Activated T-helper 17 cell treated with anti-CD3 and anti-CD28 coated beads, Interleukin-2, amount 50 U/mL, for 72 hours (primary cell): ENCODE measurements around the gene NPIPA7. TPM values are rescaled to one million over a fixed set of nuclear protein-coding genes. Genes with fewer than 3 reads are reported as not detected.
"Not testable (repeated sequence)": the region's sequence is repeated elsewhere in the genome, so short reads cannot be mapped to it uniquely, and the experiment has no call there.

Source experiments
- ATAC-seq: fragments of 150-1000 bp; cut with Tn5 transposase; replicated peaks from 2 replicates; pipeline ENCODE4 v1.10.0; 2021; ENCODE audit warnings: mild to moderate bottlenecking, moderate library complexity
- H3K27ac Mint-ChIP-seq: one replicate; pipeline ENCODE4 v1.8.0; 2022; ENCODE audit warnings: mixed read lengths
- H3K27me3 Mint-ChIP-seq: one replicate; pipeline ENCODE4 v1.8.0; 2022; ENCODE audit warnings: mixed read lengths
- H3K36me3 Mint-ChIP-seq: one replicate; pipeline ENCODE4 v1.8.0; 2022; ENCODE audit warnings: low read depth, mild to moderate bottlenecking, mixed read lengths
- H3K4me1 Mint-ChIP-seq: one replicate; pipeline ENCODE4 v1.8.0; 2022; ENCODE audit warnings: mixed read lengths
- H3K4me3 Mint-ChIP-seq: one replicate; pipeline ENCODE4 v1.8.0; 2022; ENCODE audit warnings: mild to moderate bottlenecking, mixed read lengths
- H3K9me3 Mint-ChIP-seq: one replicate; pipeline ENCODE4 v1.8.0; 2022; ENCODE audit warnings: mixed read lengths
- total RNA-seq, 2 donors: library from RNA; stranded (reverse); gene quantifications; one replicate each; pipeline ENCODE4 v1.2.3, GENCODE V29; 2022

Gene NPIPA7
- total RNA-seq = 10 to 100 TPM in 1 of 2 donors, 1 to 10 TPM in 1; 5.3 to 24.6 TPM

DNA sequence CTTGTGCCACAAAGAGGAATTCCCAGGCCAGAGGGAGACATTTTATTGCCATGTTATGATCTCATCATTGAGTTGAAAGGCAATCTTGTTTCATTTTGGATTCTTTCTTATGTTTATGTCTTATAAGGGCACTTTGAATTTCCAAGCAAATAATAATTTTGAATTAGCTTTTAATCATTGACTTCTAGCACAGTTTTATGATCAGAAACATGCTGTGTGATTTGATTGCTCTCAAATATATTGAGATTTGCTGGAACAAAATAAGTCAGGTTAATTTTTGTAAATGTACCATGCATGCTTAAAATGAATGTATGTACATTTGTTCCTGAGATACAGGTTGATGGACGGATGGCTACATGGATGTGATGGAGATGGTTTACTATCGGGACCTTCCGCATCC lies at the start of gene NPIPA7:
Gene NPIPA7 (plus strand): TSS at position 301 of the 400 bp plus-strand sequence. CDS start 105 bp downstream, outside the sequence.
- H3K4me1 Mint-ChIP-seq, ATAC-seq, H3K36me3 Mint-ChIP-seq, H3K27me3 Mint-ChIP-seq, H3K9me3 Mint-ChIP-seq, H3K4me3 Mint-ChIP-seq, H3K27ac Mint-ChIP-seq: not testable (repeated sequence)

DNA sequence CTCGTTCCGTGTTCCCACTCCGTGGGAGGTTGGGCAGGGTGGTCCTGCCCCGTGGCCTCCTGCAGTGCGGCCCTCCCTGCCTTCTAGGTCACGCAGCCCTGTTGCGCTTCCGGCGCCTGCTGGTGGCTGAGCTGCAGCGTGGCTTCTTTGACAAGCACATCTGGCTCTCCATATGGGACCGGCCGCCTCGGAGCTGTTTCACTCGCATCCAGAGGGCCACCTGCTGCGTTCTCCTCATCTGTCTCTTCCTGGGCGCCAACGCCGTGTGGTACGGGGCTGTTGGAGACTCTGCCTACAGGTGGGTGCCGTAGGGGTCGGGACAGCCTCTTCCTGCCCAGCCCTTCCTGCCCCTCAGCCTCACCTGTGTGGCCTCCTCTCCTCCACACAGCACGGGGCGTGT lies 47.5 kb upstream of the NPIPA7 start:
- not testable (repeated sequence) for H3K27ac Mint-ChIP-seq, H3K9me3 Mint-ChIP-seq, H3K27me3 Mint-ChIP-seq, ATAC-seq, H3K4me1 Mint-ChIP-seq, H3K36me3 Mint-ChIP-seq, H3K4me3 Mint-ChIP-seq

DNA sequence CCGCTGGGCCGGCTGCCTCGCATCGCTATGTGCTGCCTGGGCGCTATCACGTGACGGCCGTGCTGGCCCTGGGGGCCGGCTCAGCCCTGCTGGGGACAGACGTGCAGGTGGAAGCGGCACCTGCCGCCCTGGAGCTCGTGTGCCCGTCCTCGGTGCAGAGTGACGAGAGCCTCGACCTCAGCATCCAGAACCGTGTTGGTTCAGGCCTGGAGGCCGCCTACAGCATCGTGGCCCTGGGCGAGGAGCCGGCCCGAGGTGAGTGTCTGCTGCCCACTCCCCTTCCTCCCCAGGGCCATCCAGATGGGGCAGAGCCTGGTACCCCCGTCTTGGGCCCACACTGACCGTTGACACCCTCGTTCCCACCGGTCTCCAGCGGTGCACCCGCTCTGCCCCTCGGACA lies 21.4 kb upstream of the NPIPA7 start:
- ATAC-seq, H3K27ac Mint-ChIP-seq, H3K9me3 Mint-ChIP-seq, H3K4me1 Mint-ChIP-seq, H3K4me3 Mint-ChIP-seq, H3K36me3 Mint-ChIP-seq, H3K27me3 Mint-ChIP-seq: not testable (repeated sequence)

DNA sequence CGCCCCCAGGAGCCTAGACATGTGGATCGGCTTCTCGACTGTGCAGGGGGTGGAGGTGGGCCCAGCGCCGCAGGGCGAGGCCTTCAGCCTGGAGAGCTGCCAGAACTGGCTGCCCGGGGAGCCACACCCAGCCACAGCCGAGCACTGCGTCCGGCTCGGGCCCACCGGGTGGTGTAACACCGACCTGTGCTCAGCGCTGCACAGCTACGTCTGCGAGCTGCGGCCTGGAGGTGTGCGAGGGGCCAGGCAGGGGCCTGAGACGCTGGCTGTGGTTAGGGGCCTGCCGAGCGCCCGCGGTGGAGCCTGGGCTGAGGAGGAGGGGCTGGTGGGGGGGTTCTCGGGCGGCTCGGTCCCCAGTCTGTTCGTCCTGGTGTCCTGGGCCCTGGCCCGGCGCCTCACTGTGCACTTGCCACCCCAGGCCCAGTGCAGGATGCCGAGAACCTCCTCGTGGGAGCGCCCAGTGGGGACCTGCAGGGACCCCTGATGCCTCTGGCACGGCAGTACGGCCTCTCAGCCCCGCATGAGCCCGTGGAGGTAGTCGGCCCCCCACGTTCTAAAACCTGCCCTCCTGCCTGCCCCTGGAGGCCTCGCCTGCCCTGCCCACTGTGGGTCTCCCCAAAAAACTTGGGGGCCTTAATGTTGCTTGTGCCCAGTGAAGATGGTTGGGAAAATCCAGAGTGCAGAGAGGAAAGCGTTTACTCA lies 20.2 kb upstream of the NPIPA7 start:
- not testable (repeated sequence) for ATAC-seq, H3K27me3 Mint-ChIP-seq

DNA sequence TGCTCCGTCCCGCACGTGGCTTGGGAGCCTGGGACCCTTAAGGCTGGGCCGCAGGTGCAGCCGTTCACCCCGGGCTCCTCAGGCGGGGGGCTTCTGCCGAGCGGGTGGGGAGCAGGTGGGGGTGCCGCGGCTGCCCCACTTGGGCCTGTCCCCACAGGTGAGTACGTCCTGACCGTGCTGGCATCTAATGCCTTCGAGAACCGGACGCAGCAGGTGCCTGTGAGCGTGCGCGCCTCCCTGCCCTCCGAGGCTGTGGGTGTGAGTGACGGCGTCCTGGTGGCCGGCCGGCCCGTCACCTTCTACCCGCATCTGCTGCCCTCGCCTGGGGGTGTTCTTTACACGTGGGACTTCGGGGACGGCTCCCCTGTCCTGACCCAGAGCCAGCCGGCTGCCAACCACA lies 15.3 kb upstream of the NPIPA7 start:
- not testable (repeated sequence) for H3K9me3 Mint-ChIP-seq, H3K27me3 Mint-ChIP-seq, H3K4me1 Mint-ChIP-seq, H3K4me3 Mint-ChIP-seq, H3K36me3 Mint-ChIP-seq, ATAC-seq, H3K27ac Mint-ChIP-seq

More for the DNA sequence above, 20.2 kb upstream of the NPIPA7 start:
- not testable (repeated sequence) for H3K36me3 Mint-ChIP-seq, H3K27ac Mint-ChIP-seq, H3K4me3 Mint-ChIP-seq, H3K4me1 Mint-ChIP-seq, H3K9me3 Mint-ChIP-seq

DNA sequence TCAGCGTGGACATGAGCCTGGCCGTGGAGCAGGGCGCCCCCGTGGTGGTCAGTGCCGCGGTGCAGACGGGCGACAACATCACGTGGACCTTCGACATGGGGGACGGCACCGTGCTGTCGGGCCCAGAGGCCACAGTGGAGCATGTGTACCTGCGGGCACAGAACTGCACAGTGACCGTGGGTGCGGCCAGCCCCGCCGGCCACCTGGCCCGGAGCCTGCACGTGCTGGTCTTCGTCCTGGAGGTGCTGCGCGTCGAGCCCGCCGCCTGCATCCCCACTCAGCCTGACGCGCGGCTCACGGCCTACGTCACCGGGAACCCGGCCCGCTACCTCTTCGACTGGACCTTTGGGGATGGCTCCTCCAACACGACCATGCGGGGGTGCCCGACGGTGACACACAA lies 14.8 kb upstream of the NPIPA7 start:
- not testable (repeated sequence) for ATAC-seq, H3K9me3 Mint-ChIP-seq, H3K4me3 Mint-ChIP-seq, H3K27ac Mint-ChIP-seq, H3K4me1 Mint-ChIP-seq, H3K27me3 Mint-ChIP-seq, H3K36me3 Mint-ChIP-seq

DNA sequence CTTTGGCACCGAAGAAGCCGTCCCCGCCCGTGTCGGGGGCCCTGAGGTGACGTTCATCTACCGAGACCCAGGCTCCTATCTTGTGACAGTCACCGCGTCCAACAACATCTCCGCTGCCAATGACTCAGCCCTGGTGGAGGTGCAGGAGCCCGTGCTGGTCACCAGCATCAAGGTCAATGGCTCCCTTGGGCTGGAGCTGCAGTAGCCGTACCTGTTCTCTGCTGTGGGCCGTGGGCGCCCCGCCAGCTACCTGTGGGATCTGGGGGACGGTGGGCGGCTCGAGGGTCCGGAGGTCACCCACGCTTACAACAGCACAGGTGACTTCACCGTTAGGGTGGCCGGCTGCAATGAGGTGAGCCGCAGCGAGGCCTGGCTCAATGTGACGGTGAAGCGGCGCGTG lies 14.2 kb upstream of the NPIPA7 start:
- not testable (repeated sequence) for H3K4me3 Mint-ChIP-seq, H3K27me3 Mint-ChIP-seq, H3K36me3 Mint-ChIP-seq, ATAC-seq, H3K4me1 Mint-ChIP-seq, H3K27ac Mint-ChIP-seq, H3K9me3 Mint-ChIP-seq

DNA sequence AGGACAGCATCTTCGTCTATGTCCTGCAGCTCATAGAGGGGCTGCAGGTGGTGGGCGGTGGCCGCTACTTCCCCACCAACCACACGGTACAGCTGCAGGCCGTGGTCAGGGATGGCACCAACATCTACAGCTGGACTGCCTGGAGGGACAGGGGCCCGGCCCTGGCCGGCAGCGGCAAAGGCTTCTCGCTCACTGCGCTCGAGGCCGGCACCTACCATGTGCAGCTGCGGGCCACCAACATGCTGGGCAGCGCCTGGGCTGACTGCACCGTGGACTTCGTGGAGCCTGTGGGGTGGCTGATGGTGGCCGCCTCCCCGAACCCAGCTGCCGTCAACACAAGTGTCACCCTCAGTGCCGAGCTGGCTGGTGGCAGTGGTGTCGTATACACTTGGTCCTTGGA lies 13.6 kb upstream of the NPIPA7 start:
- H3K36me3 Mint-ChIP-seq, H3K27ac Mint-ChIP-seq, H3K4me1 Mint-ChIP-seq, H3K4me3 Mint-ChIP-seq, ATAC-seq, H3K27me3 Mint-ChIP-seq, H3K9me3 Mint-ChIP-seq: not testable (repeated sequence)

DNA sequence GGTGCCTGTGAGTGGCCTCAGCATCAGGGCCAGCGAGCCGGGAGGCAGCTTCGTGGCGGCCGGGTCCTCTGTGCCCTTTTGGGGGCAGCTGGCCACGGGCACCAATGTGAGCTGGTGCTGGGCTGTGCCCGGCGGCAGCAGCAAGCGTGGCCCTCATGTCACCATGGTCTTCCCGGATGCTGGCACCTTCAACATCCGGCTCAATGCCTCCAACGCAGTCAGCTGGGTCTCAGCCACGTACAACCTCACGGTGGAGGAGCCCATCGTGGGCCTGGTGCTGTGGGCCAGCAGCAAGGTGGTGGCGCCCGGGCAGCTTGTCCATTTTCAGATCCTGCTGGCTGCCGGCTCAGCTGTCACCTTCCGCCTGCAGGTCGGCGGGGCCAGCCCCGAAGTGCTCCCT lies 13.1 kb upstream of the NPIPA7 start:
- H3K4me1 Mint-ChIP-seq, H3K27me3 Mint-ChIP-seq, H3K4me3 Mint-ChIP-seq, H3K27ac Mint-ChIP-seq, H3K36me3 Mint-ChIP-seq, ATAC-seq, H3K9me3 Mint-ChIP-seq: not testable (repeated sequence)

DNA sequence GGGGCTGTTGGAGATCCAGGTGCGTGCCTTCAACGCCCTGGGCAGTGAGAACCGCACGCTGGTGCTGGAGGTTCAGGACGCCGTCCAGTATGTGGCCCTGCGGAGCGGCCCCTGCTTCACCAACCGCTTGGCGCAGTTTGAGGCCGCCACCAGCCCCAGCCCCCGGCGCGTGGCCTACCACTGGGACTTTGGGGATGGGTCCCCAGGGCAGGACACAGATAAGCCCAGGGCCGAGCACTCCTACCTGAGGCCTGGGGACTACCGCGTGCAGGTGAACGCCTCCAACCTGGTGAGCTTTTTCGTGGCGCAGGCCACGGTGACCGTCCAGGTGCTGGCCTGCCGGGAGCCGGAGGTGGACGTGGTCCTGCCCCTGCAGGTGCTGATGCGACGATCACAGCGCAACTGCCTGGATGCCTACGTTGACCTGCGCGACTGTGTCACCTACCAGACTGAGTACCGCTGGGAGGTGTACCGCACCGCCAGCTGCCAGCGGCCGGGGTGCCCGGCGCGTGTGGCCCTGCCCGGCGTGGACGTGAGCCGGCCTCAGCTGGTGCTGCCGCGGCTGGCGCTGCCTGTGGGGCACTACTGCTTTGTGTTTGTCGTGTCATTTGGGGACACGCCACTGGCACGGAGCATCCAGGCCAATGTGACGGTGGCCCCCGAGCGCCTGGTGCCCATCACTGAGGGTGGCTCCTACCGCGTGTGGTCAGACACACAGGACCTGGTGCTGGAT lies 12.2 kb upstream of the NPIPA7 start:
- H3K36me3 Mint-ChIP-seq, H3K27ac Mint-ChIP-seq, H3K27me3 Mint-ChIP-seq, H3K4me3 Mint-ChIP-seq, H3K4me1 Mint-ChIP-seq, ATAC-seq, H3K9me3 Mint-ChIP-seq: not testable (repeated sequence)

DNA sequence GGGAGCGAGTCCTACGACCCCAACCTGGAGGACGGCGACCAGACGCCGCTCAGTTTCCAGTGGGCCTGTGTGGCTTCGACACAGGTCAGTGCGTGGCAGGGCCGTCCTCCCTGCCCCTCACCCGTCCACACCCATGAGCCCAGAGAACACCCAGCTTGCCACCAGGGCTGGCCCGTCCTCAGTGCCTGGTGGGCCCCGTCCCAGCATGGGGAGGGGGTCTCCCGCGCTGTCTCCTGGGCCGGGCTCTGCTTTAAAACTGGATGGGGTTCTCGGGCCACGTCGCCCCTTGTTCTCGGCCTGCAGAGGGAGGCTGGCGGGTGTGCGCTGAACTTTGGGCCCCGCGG lies 11.7 kb upstream of the NPIPA7 start:
- not testable (repeated sequence) for H3K4me1 Mint-ChIP-seq, ATAC-seq, H3K27me3 Mint-ChIP-seq, H3K9me3 Mint-ChIP-seq, H3K36me3 Mint-ChIP-seq, H3K27ac Mint-ChIP-seq, H3K4me3 Mint-ChIP-seq

DNA sequence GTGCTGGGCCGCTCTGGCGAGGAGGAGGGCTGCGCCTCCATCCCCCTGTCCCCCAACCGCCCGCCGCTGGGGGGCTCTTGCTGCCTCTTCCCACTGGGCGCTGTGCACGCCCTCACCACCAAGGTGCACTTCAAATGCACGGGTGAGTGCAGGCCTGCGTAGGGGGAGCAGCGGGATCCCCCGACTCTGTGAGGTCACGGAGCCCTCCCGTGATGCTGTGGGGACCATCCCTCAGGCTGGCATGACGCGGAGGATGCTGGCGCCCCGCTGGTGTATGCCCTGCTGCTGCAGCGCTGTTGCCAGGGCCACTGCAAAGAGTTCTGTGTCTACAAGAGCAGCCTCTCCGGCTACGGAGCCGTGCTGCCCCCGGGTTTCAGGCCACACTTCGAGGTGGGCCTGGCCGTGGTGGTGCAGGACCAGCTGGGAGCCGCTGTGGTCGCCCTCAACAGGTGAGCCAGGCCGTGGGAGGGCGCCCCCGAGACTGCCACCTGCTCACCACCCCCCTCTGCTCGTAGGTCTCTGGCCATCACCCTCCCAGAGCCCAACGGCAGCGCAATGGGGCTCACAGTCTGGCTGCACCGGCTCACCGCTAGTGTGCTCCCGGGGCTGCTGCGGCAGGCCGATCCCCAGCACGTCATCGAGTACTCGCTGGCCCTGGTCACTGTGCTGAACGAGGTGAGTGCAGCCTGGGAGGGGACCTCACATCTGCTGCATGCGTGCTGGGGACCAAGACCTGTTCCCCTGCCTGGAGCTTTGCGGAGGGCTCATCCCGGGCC lies 9.7 kb upstream of the NPIPA7 start:
- H3K4me1 Mint-ChIP-seq, H3K27me3 Mint-ChIP-seq, H3K9me3 Mint-ChIP-seq, ATAC-seq, H3K36me3 Mint-ChIP-seq, H3K4me3 Mint-ChIP-seq, H3K27ac Mint-ChIP-seq: not testable (repeated sequence)

DNA sequence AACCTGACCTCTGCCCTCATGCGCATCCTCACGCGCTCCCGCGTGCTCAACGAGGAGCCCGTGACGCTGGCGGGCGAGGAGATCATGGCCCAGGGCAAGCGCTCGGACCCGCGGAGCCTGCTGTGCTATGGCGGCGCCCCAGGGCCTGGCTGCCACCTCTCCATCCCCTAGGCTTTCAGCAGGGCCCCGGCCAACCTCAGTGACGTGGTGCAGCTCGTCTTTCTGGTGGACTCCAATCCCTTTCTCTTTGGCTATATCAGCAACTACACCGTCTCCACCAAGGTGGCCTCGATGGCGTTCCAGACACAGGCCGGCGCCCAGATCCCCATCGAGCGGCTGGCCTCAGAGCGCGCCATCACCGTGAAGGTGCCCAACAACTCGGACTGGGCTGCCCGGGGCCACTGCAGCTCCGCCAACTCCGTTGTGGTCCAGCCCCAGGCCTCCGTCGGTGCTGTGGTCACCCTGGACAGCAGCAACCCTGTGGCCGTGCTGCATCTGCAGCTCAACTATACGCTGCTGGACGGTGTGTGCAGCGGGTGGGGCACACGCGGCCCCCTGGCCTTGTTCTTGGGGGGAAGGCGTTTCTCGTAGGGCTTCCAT lies 7.7 kb upstream of the NPIPA7 start:
- H3K4me3 Mint-ChIP-seq, H3K27me3 Mint-ChIP-seq, H3K4me1 Mint-ChIP-seq, ATAC-seq, H3K36me3 Mint-ChIP-seq, H3K27ac Mint-ChIP-seq, H3K9me3 Mint-ChIP-seq: not testable (repeated sequence)

DNA sequence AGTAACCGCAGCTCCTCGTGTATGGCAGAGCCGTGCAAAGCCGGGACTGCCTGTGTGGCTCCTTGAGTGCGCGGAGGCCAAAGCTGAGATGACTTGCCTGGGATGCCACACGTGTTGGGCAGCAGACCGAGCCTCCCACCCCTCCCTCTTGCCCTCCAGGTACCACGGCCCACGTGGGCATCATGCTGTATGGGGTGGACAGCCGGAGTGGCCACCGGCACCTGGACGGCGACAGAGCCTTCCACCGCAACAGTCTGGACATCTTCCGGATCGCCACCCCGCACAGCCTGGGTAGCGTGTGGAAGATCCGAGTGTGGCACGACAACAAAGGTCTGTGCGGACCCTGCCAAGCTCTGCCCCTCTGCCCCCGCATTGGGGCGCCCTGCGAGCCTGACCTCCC lies 4.7 kb upstream of the NPIPA7 start:
- not testable (repeated sequence) for H3K27ac Mint-ChIP-seq, H3K27me3 Mint-ChIP-seq, ATAC-seq, H3K4me3 Mint-ChIP-seq, H3K9me3 Mint-ChIP-seq, H3K4me1 Mint-ChIP-seq, H3K36me3 Mint-ChIP-seq

DNA sequence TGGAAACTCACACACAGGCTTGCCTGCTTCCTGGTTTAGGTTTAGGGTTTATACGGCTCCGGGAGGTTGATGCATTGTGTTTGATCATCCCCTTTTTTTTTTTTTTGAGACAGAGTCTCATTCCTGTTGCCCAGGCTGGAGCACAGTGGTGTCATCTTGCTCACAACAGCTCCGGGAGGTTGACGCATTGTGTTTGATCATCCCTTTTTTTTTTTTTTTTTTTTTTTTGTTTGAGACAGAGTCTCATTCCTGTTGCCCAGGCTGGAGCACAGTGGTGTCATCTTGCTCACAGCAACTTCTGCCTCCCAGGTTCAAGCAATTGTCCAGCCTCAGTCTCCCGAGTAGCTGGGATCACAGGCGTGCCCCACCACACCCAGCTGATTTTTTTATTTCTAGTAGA lies 20.7 kb downstream of the NPIPA7 start:
- not testable (repeated sequence) for H3K9me3 Mint-ChIP-seq, H3K4me1 Mint-ChIP-seq, ATAC-seq, H3K36me3 Mint-ChIP-seq, H3K27me3 Mint-ChIP-seq, H3K4me3 Mint-ChIP-seq, H3K27ac Mint-ChIP-seq
